ENCODE data around the gene CCSER1. TPM values are rescaled to one million over a fixed set of nuclear protein-coding genes. Genes with fewer than 3 reads are reported as not detected.
"Not testable (repeated sequence)": the region's sequence is repeated elsewhere in the genome, so short reads cannot be mapped to it uniquely, and the experiment has no call there.

The CCSER1 gene
- total RNA-seq, 3 donors from 2014 or later (not counting 1 experiment from before 2014, with no cell fraction given), result 0.87 to 1.1 (median 1.1) TPM

DNA sequence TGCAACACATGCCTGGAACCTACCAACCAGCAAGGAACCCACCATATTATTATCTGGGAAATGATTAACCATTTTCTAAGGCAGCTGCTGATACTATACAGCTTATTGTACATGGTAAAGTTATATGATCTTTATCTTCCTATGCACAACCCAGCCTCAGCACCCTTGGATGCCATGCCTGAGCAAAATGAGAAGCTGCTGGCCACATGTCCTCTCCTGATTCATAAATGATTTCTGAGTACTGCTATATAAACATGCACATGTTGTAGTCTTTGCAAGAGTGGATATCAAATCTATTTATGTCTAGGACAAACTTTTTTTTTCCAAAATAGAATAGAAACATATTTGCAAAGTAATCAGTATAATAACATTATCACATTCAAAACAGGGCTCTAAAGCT is 1043.6 kb downstream of the CCSER1 start:
- Mint-ChIP-seq H3K27me3 (ENCODE audit: low read depth in 2 of 2) (no peaks in the 10 kb centered on the region), H3K36me3 (peaks cover 5% of the 10 kb centered on the region), H3K9me3 (peaks cover 6 to 7% of the 10 kb centered on the region in 2 donors), H3K27ac (no peak overlapping the region), H3K4me1 (no peaks in the 10 kb centered on the region), H3K4me3 (no peak overlapping the region)
- TF ChIP-seq, protein P1, sequence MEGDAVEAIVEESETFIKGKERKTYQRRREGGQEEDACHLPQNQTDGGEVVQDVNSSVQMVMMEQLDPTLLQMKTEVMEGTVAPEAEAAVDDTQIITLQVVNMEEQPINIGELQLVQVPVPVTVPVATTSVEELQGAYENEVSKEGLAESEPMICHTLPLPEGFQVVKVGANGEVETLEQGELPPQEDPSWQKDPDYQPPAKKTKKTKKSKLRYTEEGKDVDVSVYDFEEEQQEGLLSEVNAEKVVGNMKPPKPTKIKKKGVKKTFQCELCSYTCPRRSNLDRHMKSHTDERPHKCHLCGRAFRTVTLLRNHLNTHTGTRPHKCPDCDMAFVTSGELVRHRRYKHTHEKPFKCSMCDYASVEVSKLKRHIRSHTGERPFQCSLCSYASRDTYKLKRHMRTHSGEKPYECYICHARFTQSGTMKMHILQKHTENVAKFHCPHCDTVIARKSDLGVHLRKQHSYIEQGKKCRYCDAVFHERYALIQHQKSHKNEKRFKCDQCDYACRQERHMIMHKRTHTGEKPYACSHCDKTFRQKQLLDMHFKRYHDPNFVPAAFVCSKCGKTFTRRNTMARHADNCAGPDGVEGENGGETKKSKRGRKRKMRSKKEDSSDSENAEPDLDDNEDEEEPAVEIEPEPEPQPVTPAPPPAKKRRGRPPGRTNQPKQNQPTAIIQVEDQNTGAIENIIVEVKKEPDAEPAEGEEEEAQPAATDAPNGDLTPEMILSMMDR (IDR thresholded peaks at IDR 0.05), result no peak
- Histone ChIP-seq H3K36me3 (ENCODE audit: control insufficient read depth, insufficient read depth, low read length) (no peaks in the 10 kb centered on the region), H3K4me3 (ENCODE audit: low read length) (no peak overlapping the region), H3K27ac (ENCODE audit: low read length) (no peak overlapping the region), H3K27me3 (ENCODE audit: control insufficient read depth, insufficient read depth, low read length) (no peaks in the 10 kb centered on the region), H3K9me3 (ENCODE audit: control insufficient read depth, insufficient read depth, low read length) (no peaks in the 10 kb centered on the region), H3K4me1 (ENCODE audit: control insufficient read depth, insufficient read depth, low read length) (no peaks in the 10 kb centered on the region)
- intact Hi-C loops (cut with micrococcal nuclease), result no loop called here
- ATAC-seq (no peak), DNase-seq (no peak)

GRCh38 chr4:91171217-91171616 is 1044.0 kb downstream of the CCSER1 start:
- Mint-ChIP-seq H3K9me3 (peaks cover 5 to 9% of the 10 kb centered on the region in 2 donors), H3K27ac (no peak overlapping the region), H3K4me3 (no peak overlapping the region), H3K36me3 (peaks cover 5% of the 10 kb centered on the region), H3K27me3 (ENCODE audit: low read depth in 2 of 2) (no peaks in the 10 kb centered on the region), H3K4me1 (no peaks in the 10 kb centered on the region)
- Histone ChIP-seq H3K36me3 (ENCODE audit: control insufficient read depth, insufficient read depth, low read length) (no peaks in the 10 kb centered on the region), H3K9me3 (ENCODE audit: control insufficient read depth, insufficient read depth, low read length) (no peaks in the 10 kb centered on the region), H3K27me3 (ENCODE audit: control insufficient read depth, insufficient read depth, low read length) (no peaks in the 10 kb centered on the region), H3K27ac (ENCODE audit: low read length) (no peak overlapping the region), H3K4me3 (ENCODE audit: low read length) (no peak overlapping the region), H3K4me1 (ENCODE audit: control insufficient read depth, insufficient read depth, low read length) (no peaks in the 10 kb centered on the region)
- no peak for DNase-seq
- TF ChIP-seq, protein P1 (IDR thresholded peaks at IDR 0.05), result no peak
- no CpG with 5 or more reads among the region's 1 CpG for WGBS (ENCODE audit: insufficient coverage)
- ATAC-seq, result no peak
- intact Hi-C loops (cut with micrococcal nuclease), result no loop called here

DNA sequence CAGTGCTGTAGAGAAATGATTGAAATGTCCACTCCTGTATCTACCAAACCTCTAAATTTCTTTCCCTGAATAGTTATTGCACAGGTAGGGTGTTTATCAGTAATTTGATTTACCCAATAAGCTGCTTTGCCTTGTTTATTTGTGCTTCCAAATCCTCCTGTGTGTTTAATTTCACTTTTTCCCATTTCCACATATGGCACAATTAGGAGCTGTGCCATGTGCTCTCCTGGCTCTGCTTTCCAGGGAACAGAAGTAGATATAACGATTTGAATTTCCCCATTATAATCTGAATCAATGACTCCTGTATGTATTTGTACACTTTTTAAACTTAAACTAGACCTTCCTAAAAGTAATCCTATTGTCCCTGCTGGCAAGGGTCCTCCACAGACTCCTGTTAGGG is 1057.9 kb downstream of the CCSER1 start:
- peaks cover 13 to 21% of the 10 kb centered on the region in 2 donors for H3K9me3 Mint-ChIP-seq
- peaks cover 16% of the 10 kb centered on the region for H3K9me3 ChIP-seq (ENCODE audit: control insufficient read depth, insufficient read depth, low read length)
- H3K36me3 Mint-ChIP-seq; H3K36me3 ChIP-seq (ENCODE audit: control insufficient read depth, insufficient read depth, low read length); H3K27me3 Mint-ChIP-seq (ENCODE audit: low read depth in 2 of 2); H3K4me1 Mint-ChIP-seq; H3K4me3 Mint-ChIP-seq; H3K27ac Mint-ChIP-seq; H3K27ac ChIP-seq (ENCODE audit: low read length); DNase-seq; ATAC-seq; H3K4me3 ChIP-seq (ENCODE audit: low read length); H3K27me3 ChIP-seq (ENCODE audit: control insufficient read depth, insufficient read depth, low read length); intact Hi-C loops (cut with micrococcal nuclease); H3K4me1 ChIP-seq (ENCODE audit: control insufficient read depth, insufficient read depth, low read length): not testable (repeated sequence)
- WGBS (ENCODE audit: insufficient coverage), result 100% methylated on average over 1 of the region's 1 CpG

- H3K4me1 ChIP-seq (ENCODE audit: control insufficient read depth, insufficient read depth, low read length), result no peaks in the 10 kb centered on the region
- H3K27ac ChIP-seq (ENCODE audit: low read length), result no peak overlapping the region
- H3K9me3 ChIP-seq (ENCODE audit: control insufficient read depth, insufficient read depth, low read length), result no peaks in the 10 kb centered on the region
- no peaks in the 10 kb centered on the region for H3K27me3 ChIP-seq (ENCODE audit: control insufficient read depth, insufficient read depth, low read length)
- no peaks in the 10 kb centered on the region for H3K36me3 Mint-ChIP-seq
- DNase-seq (no peak), ATAC-seq (no peak)
- TF ChIP-seq, protein P1 (IDR thresholded peaks at IDR 0.05), result no peak
- intact Hi-C loops (cut with micrococcal nuclease), result no loop called here
- no peak overlapping the region for H3K4me3 Mint-ChIP-seq
- no peak overlapping the region for H3K4me3 ChIP-seq (ENCODE audit: low read length)
- WGBS (ENCODE audit: insufficient coverage), result 83% methylated on average over 4 of the region's 4 CpGs
- no peaks in the 10 kb centered on the region for H3K4me1 Mint-ChIP-seq
- H3K36me3 ChIP-seq (ENCODE audit: control insufficient read depth, insufficient read depth, low read length), result no peaks in the 10 kb centered on the region
- H3K27ac Mint-ChIP-seq, result no peak overlapping the region
- no peaks in the 10 kb centered on the region for H3K27me3 Mint-ChIP-seq (ENCODE audit: low read depth in 2 of 2)
- peaks cover 7 to 15% of the 10 kb centered on the region in 2 donors for H3K9me3 Mint-ChIP-seq
Measured at GRCh38 chr4:91198951-91199350, 1071.8 kb downstream of the CCSER1 start.
